ENCODE measurements around the gene TXLNG.
"Not testable (repeated sequence)": the region's sequence is repeated elsewhere in the genome, so short reads cannot be mapped to it uniquely, and the experiment has no call there.

The TXLNG gene

GRCh38 chrX:16770970-16771482, 15.2 kb upstream of the TXLNG start:
- H3K4me3 ChIP-seq (ENCODE audit: low read depth, low read length) = no peak overlapping the region
- DNase-seq (ENCODE audit: low read depth, low spot score) = no peak
- no peak for TF ChIP-seq CTCF (IDR thresholded peaks at IDR 0.05; ENCODE audit: low read depth, low read length)
- in situ Hi-C loops (cut with HindIII; ENCODE audit: low sequenced_read_pairs) = no loop called here

- in situ Hi-C loops (cut with HindIII; ENCODE audit: low sequenced_read_pairs) = no loop called here
- DNase-seq (ENCODE audit: low read depth, low spot score) = peak; percentile 91
- no peak overlapping the region for H3K4me3 ChIP-seq (ENCODE audit: low read depth, low read length)
- no peak for TF ChIP-seq CTCF (IDR thresholded peaks at IDR 0.05; ENCODE audit: low read depth, low read length)
These were observed 14.5 kb upstream of the TXLNG start for GRCh38 chrX:16771483-16772398.

- no peak for DNase-seq (ENCODE audit: low read depth, low spot score)
- in situ Hi-C loops (cut with HindIII; ENCODE audit: low sequenced_read_pairs) = no loop called here
- no peak for TF ChIP-seq CTCF (IDR thresholded peaks at IDR 0.05; ENCODE audit: low read depth, low read length)
- no peak overlapping the region for H3K4me3 ChIP-seq (ENCODE audit: low read depth, low read length)
These were observed 13.8 kb upstream of the TXLNG start for GRCh38 chrX:16772460-16772859.

GRCh38 chrX:16774746-16775145, 11.5 kb upstream of the TXLNG start:
- in situ Hi-C loops (cut with HindIII; ENCODE audit: low sequenced_read_pairs) = no loop called here
- H3K4me3 ChIP-seq (ENCODE audit: low read depth, low read length) = no peak overlapping the region
- TF ChIP-seq CTCF (IDR thresholded peaks at IDR 0.05; ENCODE audit: low read depth, low read length) = no peak
- no peak for DNase-seq (ENCODE audit: low read depth, low spot score)

- in situ Hi-C loops (cut with HindIII; ENCODE audit: low sequenced_read_pairs) = no loop called here
- H3K4me3 ChIP-seq (ENCODE audit: low read depth, low read length) = no peak overlapping the region
- DNase-seq (ENCODE audit: low read depth, low spot score) = no peak
- TF ChIP-seq CTCF (IDR thresholded peaks at IDR 0.05; ENCODE audit: low read depth, low read length) = no peak
These were observed 7.7 kb upstream of the TXLNG start for GRCh38 chrX:16778545-16778944.

- in situ Hi-C loops (cut with HindIII; ENCODE audit: low sequenced_read_pairs) = no loop called here
- no peak for DNase-seq (ENCODE audit: low read depth, low spot score)
- no peak for TF ChIP-seq CTCF (IDR thresholded peaks at IDR 0.05; ENCODE audit: low read depth, low read length)
- H3K4me3 ChIP-seq (ENCODE audit: low read depth, low read length) = no peak overlapping the region
These were observed 7.3 kb upstream of the TXLNG start for GRCh38 chrX:16778993-16779392.

- DNase-seq (ENCODE audit: low read depth, low spot score); in situ Hi-C loops (cut with HindIII; ENCODE audit: low sequenced_read_pairs): not testable (repeated sequence)
These were observed 6.5 kb upstream of the TXLNG start for GRCh38 chrX:16779815-16780214.

More at GRCh38 chrX:16779815-16780214, 6.5 kb upstream of the TXLNG start:
- H3K4me3 ChIP-seq (ENCODE audit: low read depth, low read length) = not testable (repeated sequence)
